Transverse colon (tissue), 4 donors: Measurements from ENCODE around the gene GRIN2C. TPM values are rescaled to one million over a fixed set of nuclear protein-coding genes. Genes with fewer than 3 reads are reported as not detected.

Experiments
- DNase-seq: peaks from one replicate; pipeline ENCODE4 v3.0.0-alpha.2; 2019
- H3K27ac ChIP-seq, 4 donors: fragments of 200-600 bp; sonication (generic); 2 replicates each; pipeline ENCODE4 v1.5.1; 2016 to 2018; ENCODE audit warnings: inconsistent platforms in 4 of 4
- H3K27me3 ChIP-seq: fragments of 200-600 bp; sonication (generic); 2 replicates; pipeline ENCODE4 v1.5.1; 2017; ENCODE audit warnings: inconsistent platforms
- H3K36me3 ChIP-seq, 4 donors: fragments of 200-600 bp; sonication (generic); 2 replicates each; pipeline ENCODE4 v1.5.1; 2017 to 2019; ENCODE audit warnings: inconsistent platforms in 4 of 4
- H3K4me1 ChIP-seq, 4 donors: fragments of 200-600 bp; sonication (generic); 2 replicates each; pipeline ENCODE4 v1.5.1; 2017 to 2020; ENCODE audit warnings: inconsistent platforms in 4 of 4
- H3K4me3 ChIP-seq, 4 donors: fragments of 200-600 bp; sonication (generic); 1 replicate in 1 of 4; 2 replicates in 3 of 4; pipeline versions ENCODE4 v1.5.1 to v1.6.1; 2017 to 2019; ENCODE audit warnings: inconsistent platforms in 4 of 4
- H3K9me3 ChIP-seq, 2 donors: fragments of 200-600 bp; sonication (generic); 2 replicates each; pipeline ENCODE4 v1.5.1; 2017 to 2019; ENCODE audit warnings: inconsistent platforms in 2 of 2
- CTCF ChIP-seq, 5 experiments: fragments of 200-600 bp in 3 of 5; fragments of 450-650 bp in 2 of 5; sonication (generic) in 3 of 5; IDR thresholded peaks; 1 replicate in 2 of 5; 2 replicates in 3 of 5; pipeline ENCODE4 v1.5.1; 2016 to 2017; ENCODE audit warnings: antibody characterized with exemption in 5 of 5, inconsistent platforms in 3 of 5, mild to moderate bottlenecking in 2 of 5, moderate library complexity in 1 of 5
- EP300 ChIP-seq: sonication (generic); formaldehyde crosslinking; IDR thresholded peaks from one replicate; pipeline ENCODE4 v1.6.1; 2017; ENCODE audit warnings: antibody characterized with exemption, low read depth
- POLR2A ChIP-seq: fragments of 450-650 bp; IDR thresholded peaks from one replicate; pipeline ENCODE4 v1.6.1; 2016; ENCODE audit warnings: antibody characterized with exemption, mild to moderate bottlenecking, moderate library complexity
- POLR2AphosphoS5 ChIP-seq, 3 donors: sonication (generic); formaldehyde crosslinking; IDR thresholded peaks; one replicate each; pipeline ENCODE4 v1.6.1; 2016; ENCODE audit warnings: antibody characterized with exemption in 3 of 3
- WGBS, 2 donors: methylation state at CpG; one replicate each; pipeline ENCODE4 v1.1.5; 2018; ENCODE audit warnings: low coverage in 1 of 2; 5-methylcytosine and 5-hydroxymethylcytosine counted together
- in situ Hi-C, 4 donors: fragments of 200-750 bp; cut with MboI; loops; one replicate each; pipeline versions ENCODE4 v1.15.0 to v1.15.1; 2017; ENCODE audit warnings: low sequenced_read_pairs in 3 of 4, low pct_ligation_motif_present in 1 of 4, low pct_unique_long_range_greater_than_20kb in 1 of 4
- intact Hi-C: fragments of 100-400 bp; cut with DNase I; formaldehyde crosslinking; loops from one replicate; pipeline ENCODE4 v1.15.1; 2023; ENCODE audit warnings: low total_unique reads
- total RNA-seq, 4 donors: library from RNA; depleted of rRNA; stranded (reverse); fragments of >200 nt; gene quantifications; one replicate each; pipeline ENCODE4 v1.1.0, GENCODE V29; 2016

Gene GRIN2C
- total RNA-seq, 4 donors from 2014 or later = 0.27 to 0.40 TPM; not detected in 2

DNA sequence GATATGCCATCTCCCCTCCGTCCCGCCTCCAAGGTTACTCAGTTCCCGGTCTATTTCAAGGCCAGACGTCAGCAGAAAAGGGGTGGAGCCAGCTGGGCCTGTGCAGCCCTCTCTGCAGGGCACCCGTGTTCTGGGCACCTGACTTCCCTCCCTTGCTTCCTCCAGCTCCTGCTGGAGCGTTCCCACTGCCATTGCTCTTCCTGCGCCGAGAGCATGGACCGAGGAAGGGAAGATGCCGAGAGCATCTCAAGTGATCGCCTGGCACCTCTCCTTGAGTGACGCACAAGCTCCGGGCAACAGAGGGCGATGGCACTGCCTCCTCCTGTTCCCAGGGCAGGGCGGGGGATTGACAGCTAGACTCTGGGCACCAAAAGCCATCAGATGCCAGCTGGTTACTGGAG, 54.1 kb downstream of the GRIN2C start:
- no peak for TF ChIP-seq EP300
- no peak for TF ChIP-seq POLR2AphosphoS5 (IDR thresholded peaks at IDR 0.05)
- no peak for TF ChIP-seq CTCF (IDR thresholded peaks at IDR 0.05)
- TF ChIP-seq POLR2A = no peak
- H3K4me3 ChIP-seq = no peak overlapping the region
- H3K27me3 ChIP-seq = no peaks in the 10 kb centered on the region
- WGBS, 2 donors = 20 to 88% methylated on average over 1 to 15 of the region's 15 CpGs
- in situ Hi-C loops = no loop called here
- peaks cover 0 to 5% (median 0%) of the 10 kb centered on the region in 4 donors for H3K4me1 ChIP-seq
- no peak overlapping the region for H3K27ac ChIP-seq
- H3K9me3 ChIP-seq = no peaks in the 10 kb centered on the region
- no peak for DNase-seq
- intact Hi-C loops = no loop called here
- no peaks in the 10 kb centered on the region for H3K36me3 ChIP-seq

GRCh38 chr17:74804683-74805082, 55.0 kb downstream of the GRIN2C start:
- Histone ChIP-seq H3K4me3 (no peak overlapping the region), H3K4me1 (peaks cover 0 to 5% (median 0%) of the 10 kb centered on the region in 4 donors), H3K9me3 (no peaks in the 10 kb centered on the region), H3K27me3 (no peaks in the 10 kb centered on the region), H3K36me3 (no peaks in the 10 kb centered on the region), H3K27ac (no peak overlapping the region)
- in situ Hi-C loops (loop anchor here in 1 of 4 donors (5.0 kb wide), 1 partner anchor 43 kb away; no protein-coding TSS in a partner anchor), intact Hi-C loops (no loop called here)
- TF ChIP-seq EP300 = no peak
- TF ChIP-seq CTCF (IDR thresholded peaks at IDR 0.05) = no peak
- no peak for TF ChIP-seq POLR2A
- TF ChIP-seq POLR2AphosphoS5 (IDR thresholded peaks at IDR 0.05) = no peak
- 93 to 100% methylated on average over 2 to 7 of the region's 7 CpGs for WGBS, 2 donors
- DNase-seq = no peak

DNA sequence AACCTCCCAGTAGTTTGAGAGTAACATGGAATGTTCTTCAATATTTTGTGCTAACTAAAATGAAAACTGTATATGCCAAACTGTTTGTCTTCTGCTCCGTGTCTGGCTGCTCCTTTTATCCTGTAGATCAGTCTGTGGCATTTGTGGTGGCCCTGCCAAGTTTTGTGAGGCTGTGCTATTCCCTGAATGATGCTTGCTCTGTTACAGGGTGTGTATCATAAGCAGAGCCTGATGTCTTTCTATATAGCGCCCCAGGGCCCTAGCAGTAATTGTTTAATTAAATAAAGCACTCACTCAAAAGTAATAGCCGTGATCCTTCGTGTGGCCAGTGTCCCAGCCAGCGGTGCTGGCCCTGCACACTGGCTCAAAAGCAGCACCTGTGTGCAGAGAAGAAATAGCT, 55.7 kb downstream of the GRIN2C start:
- H3K27ac ChIP-seq = peak overlapping the region in 1 of 4 donors; percentile 48
- H3K36me3 ChIP-seq = no peaks in the 10 kb centered on the region
- intact Hi-C loops (no loop called here), in situ Hi-C loops (loop anchor here in 1 of 4 donors (5.0 kb wide), 1 partner anchor 43 kb away; no protein-coding TSS in a partner anchor)
- no peak for DNase-seq
- no peaks in the 10 kb centered on the region for H3K27me3 ChIP-seq
- H3K4me1 ChIP-seq = peaks cover 0 to 5% (median 0%) of the 10 kb centered on the region in 4 donors
- H3K9me3 ChIP-seq = no peaks in the 10 kb centered on the region
- no peak overlapping the region for H3K4me3 ChIP-seq
- 69 to 71% methylated on average over 2 to 5 of the region's 5 CpGs for WGBS, 2 donors
- TF ChIP-seq EP300 = no peak
- TF ChIP-seq CTCF (IDR thresholded peaks at IDR 0.05) = no peak
- no peak for TF ChIP-seq POLR2AphosphoS5 (IDR thresholded peaks at IDR 0.05)
- no peak for TF ChIP-seq POLR2A

DNA sequence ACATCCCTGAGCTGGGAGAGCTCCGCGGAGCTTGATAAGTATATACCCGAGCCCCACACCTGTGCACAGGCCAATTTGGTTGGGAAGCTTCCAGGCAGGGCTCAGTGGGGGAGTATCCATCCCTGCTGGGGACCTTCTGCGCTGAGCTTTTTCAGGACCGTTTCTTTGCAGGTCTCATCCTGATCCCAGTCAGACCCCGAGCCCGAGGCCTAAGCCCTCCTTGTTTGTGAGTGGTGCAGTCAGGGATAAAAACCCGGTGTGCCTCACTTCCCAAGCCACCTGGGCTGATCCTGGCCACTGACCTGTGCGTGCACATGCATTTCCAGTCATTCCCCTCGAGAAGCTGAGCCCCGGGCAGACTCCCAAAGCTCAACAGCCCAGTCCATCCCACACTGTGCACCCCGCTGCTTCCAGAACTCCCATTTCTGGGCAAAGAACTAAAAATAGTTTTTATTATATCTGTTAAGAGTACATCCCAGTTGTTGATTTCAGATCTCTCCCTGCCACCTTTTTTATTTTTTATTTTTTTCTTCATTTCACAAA, 56.2 kb downstream of the GRIN2C start:
- in situ Hi-C loops (loop anchor here in 1 of 4 donors (5.0 kb wide), 1 partner anchor 44 kb away; no protein-coding TSS in a partner anchor), intact Hi-C loops (no loop called here)
- WGBS, 2 donors = 66 to 91% methylated on average over 4 to 10 of the region's 12 CpGs
- Histone ChIP-seq H3K9me3 (no peaks in the 10 kb centered on the region), H3K27ac (peak overlapping the region in 1 of 4 donors; percentile 48), H3K36me3 (no peaks in the 10 kb centered on the region), H3K4me1 (peaks cover 0 to 5% (median 0%) of the 10 kb centered on the region in 4 donors), H3K27me3 (no peaks in the 10 kb centered on the region), H3K4me3 (no peak overlapping the region)
- no peak for DNase-seq
- TF ChIP-seq POLR2AphosphoS5 (IDR thresholded peaks at IDR 0.05) (no peak), POLR2A (no peak), CTCF (IDR thresholded peaks at IDR 0.05) (no peak), EP300 (no peak)
